Endodermal cell (in vitro differentiated cells): ENCODE measurements around the gene GLIS1. TPM values are rescaled to one million over a fixed set of nuclear protein-coding genes. Genes with fewer than 3 reads are reported as not detected.

Experiments used
- DNase-seq: peaks from one replicate; pipeline ENCODE4 v3.0.0-alpha.2; 2017
- H3K27ac ChIP-seq: 2 replicates; pipeline ENCODE4 v1.5.1; 2013; ENCODE audit warnings: mild to moderate bottlenecking, low read depth, low read length, moderate library complexity
- H3K27me3 ChIP-seq: 2 replicates; pipeline ENCODE4 v1.6.1; 2013; ENCODE audit warnings: mild to moderate bottlenecking, low read length, moderate library complexity; ENCODE audit not compliant: insufficient read depth, control insufficient read depth, poor library complexity, severe bottlenecking
- H3K36me3 ChIP-seq: 2 replicates; pipeline ENCODE4 v1.7.0; 2013; ENCODE audit warnings: mild to moderate bottlenecking, low read length, moderate library complexity; ENCODE audit not compliant: control insufficient read depth, insufficient read depth
- H3K4me1 ChIP-seq: one replicate; pipeline ENCODE4 v1.7.0; 2013; ENCODE audit warnings: low read length; ENCODE audit not compliant: control insufficient read depth, insufficient read depth
- H3K4me3 ChIP-seq: 2 replicates; pipeline ENCODE4 v1.5.1; 2013; ENCODE audit warnings: mild to moderate bottlenecking, low read length, moderate library complexity
- H3K9ac ChIP-seq: 2 replicates; pipeline ENCODE4 v1.6.1; 2013; ENCODE audit warnings: mild to moderate bottlenecking, low read length, moderate library complexity; ENCODE audit not compliant: poor library complexity, severe bottlenecking; ENCODE audit errors: extremely low read depth
- H3K9me3 ChIP-seq: 2 replicates; pipeline ENCODE4 v1.6.1; 2013; ENCODE audit warnings: mild to moderate bottlenecking, low read length, moderate library complexity; ENCODE audit not compliant: control insufficient read depth
- H3K27ac Mint-ChIP-seq: 2 replicates; pipeline ENCODE4 v1.8.0; 2020; ENCODE audit warnings: mixed read lengths
- H3K27me3 Mint-ChIP-seq: 2 replicates; pipeline ENCODE4 v1.8.0; 2021; ENCODE audit warnings: mild to moderate bottlenecking, mixed read lengths; ENCODE audit not compliant: insufficient read depth
- H3K36me3 Mint-ChIP-seq: 2 replicates; pipeline ENCODE4 v1.8.0; 2020; ENCODE audit warnings: low read depth, mixed read lengths
- H3K4me1 Mint-ChIP-seq: 2 replicates; pipeline ENCODE4 v1.8.0; 2020; ENCODE audit warnings: mixed read lengths
- H3K4me3 Mint-ChIP-seq: 2 replicates; pipeline ENCODE4 v1.8.0; 2020; ENCODE audit warnings: mild to moderate bottlenecking, moderate library complexity, mixed read lengths
- H3K9me3 Mint-ChIP-seq: 2 replicates; pipeline ENCODE4 v1.8.0; 2020; ENCODE audit warnings: mild to moderate bottlenecking, mixed read lengths
- WGBS, 2 experiments: methylation state at CpG; one replicate each; pipeline versions ENCODE4 v1.1.5 to v1.1.7; 2013; ENCODE audit warnings: missing lambda C conversion rate in 2 of 2, mixed read lengths in 1 of 2; ENCODE audit not compliant: insufficient coverage in 1 of 2, insufficient read length in 1 of 2; 5-methylcytosine and 5-hydroxymethylcytosine counted together
- total RNA-seq, 2 donors: library from RNA; stranded (reverse); fragmentation: NEBNext Ultra II Directional in 1 of 2; extraction: Animal tissue kit (Norgen Biotek cat#: 25700) in 1 of 2; gene quantifications; 2 replicates in 1 of 2; 3 replicates in 1 of 2; pipeline ENCODE4 v1.2.1, GENCODE V29; 2021
- TF ChIP-seq, protein P1 (sequence below): fragments of 200-600 bp; sonication (generic); conservative IDR thresholded peaks from 2 replicates; pipeline ENCODE4 v1.5.0; 2021; ENCODE audit warnings: antibody characterized with exemption, mild to moderate bottlenecking

The GLIS1 gene
- total RNA-seq, 2 donors from 2014 or later: 2.1 to 3.9 TPM

GRCh38 chr1:53502641-53503432 lies 236.1 kb downstream of the GLIS1 start:
- Mint-ChIP-seq H3K27me3 (peaks cover 3% of the 10 kb centered on the region), H3K27ac (no peak overlapping the region), H3K4me3 (no peak overlapping the region), H3K9me3 (no peaks in the 10 kb centered on the region), H3K36me3 (no peaks in the 10 kb centered on the region), H3K4me1 (peaks cover 8% of the 10 kb centered on the region)
- Histone ChIP-seq H3K9me3 (no peaks in the 10 kb centered on the region), H3K27me3 (no peaks in the 10 kb centered on the region), H3K4me3 (no peak overlapping the region), H3K36me3 (no peaks in the 10 kb centered on the region), H3K9ac (no peak overlapping the region), H3K27ac (peak overlapping the region; percentile 64), H3K4me1 (no peaks in the 10 kb centered on the region)
- TF ChIP-seq, protein P1, sequence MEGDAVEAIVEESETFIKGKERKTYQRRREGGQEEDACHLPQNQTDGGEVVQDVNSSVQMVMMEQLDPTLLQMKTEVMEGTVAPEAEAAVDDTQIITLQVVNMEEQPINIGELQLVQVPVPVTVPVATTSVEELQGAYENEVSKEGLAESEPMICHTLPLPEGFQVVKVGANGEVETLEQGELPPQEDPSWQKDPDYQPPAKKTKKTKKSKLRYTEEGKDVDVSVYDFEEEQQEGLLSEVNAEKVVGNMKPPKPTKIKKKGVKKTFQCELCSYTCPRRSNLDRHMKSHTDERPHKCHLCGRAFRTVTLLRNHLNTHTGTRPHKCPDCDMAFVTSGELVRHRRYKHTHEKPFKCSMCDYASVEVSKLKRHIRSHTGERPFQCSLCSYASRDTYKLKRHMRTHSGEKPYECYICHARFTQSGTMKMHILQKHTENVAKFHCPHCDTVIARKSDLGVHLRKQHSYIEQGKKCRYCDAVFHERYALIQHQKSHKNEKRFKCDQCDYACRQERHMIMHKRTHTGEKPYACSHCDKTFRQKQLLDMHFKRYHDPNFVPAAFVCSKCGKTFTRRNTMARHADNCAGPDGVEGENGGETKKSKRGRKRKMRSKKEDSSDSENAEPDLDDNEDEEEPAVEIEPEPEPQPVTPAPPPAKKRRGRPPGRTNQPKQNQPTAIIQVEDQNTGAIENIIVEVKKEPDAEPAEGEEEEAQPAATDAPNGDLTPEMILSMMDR: no peak
- DNase-seq: no peak
- 86 to 88% methylated on average over 4 to 7 of the region's 7 CpGs for WGBS, 2 experiments

DNA sequence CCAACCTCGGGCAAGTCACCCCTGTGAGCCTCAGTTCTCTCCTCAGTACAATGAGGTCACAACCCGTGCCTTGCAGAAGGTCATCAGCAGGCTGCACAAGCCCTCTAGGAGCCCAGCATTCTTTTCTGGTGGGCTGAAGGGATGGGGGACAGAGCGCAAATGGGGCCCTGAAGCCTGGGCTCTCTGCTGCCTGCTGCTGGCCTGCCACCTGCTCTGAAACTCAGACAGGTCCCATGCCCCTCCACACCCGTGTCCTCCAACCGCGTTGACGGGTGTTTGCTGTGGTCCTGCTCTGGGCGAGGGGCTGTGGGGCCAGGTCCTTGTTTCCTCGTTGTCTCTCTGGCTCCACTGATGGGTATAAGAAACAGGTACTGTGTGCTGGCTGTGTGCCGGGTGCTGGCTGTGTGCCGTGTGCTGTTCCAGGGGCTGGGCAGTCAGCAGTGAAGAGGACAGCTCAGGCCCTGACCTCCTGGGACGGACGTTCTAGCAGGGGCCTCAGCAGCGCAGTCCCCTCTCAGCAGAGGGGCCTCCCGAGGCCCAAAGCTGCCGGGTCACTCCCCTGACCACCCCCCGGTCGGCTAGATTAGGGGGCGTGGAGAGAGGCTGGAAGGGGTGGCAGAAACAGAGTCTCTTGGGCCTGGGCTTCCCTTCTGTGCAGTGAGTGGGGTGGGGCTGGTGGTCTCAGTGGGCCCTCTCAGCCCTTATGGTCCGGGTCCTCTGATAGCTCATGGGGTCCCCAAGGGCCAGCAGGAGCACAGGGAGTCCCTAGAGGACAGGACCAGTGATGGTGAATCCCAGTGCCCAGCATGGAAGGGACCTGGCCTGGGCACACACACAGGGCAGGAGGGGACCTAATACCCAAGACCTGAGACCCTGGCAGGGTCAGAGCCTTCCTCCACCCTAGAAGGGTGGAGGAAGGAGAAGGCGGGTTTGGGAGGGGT lies 237.6 kb downstream of the GLIS1 start:
- WGBS, 2 experiments: 82 to 83% methylated on average over 9 to 21 of the region's 21 CpGs
- Mint-ChIP-seq H3K9me3 (no peaks in the 10 kb centered on the region), H3K27me3 (peaks cover 3% of the 10 kb centered on the region), H3K4me1 (peaks cover 8% of the 10 kb centered on the region), H3K27ac (no peak overlapping the region), H3K36me3 (no peaks in the 10 kb centered on the region), H3K4me3 (no peak overlapping the region)
- H3K36me3 ChIP-seq: no peaks in the 10 kb centered on the region
- TF ChIP-seq, protein P1: peak; percentile 42
- no peaks in the 10 kb centered on the region for H3K4me1 ChIP-seq
- H3K4me3 ChIP-seq: no peak overlapping the region
- H3K9ac ChIP-seq: no peak overlapping the region
- H3K27ac ChIP-seq: peak overlapping the region; percentile 17
- no peak for DNase-seq
- H3K9me3 ChIP-seq: no peaks in the 10 kb centered on the region
- H3K27me3 ChIP-seq: no peaks in the 10 kb centered on the region

DNA sequence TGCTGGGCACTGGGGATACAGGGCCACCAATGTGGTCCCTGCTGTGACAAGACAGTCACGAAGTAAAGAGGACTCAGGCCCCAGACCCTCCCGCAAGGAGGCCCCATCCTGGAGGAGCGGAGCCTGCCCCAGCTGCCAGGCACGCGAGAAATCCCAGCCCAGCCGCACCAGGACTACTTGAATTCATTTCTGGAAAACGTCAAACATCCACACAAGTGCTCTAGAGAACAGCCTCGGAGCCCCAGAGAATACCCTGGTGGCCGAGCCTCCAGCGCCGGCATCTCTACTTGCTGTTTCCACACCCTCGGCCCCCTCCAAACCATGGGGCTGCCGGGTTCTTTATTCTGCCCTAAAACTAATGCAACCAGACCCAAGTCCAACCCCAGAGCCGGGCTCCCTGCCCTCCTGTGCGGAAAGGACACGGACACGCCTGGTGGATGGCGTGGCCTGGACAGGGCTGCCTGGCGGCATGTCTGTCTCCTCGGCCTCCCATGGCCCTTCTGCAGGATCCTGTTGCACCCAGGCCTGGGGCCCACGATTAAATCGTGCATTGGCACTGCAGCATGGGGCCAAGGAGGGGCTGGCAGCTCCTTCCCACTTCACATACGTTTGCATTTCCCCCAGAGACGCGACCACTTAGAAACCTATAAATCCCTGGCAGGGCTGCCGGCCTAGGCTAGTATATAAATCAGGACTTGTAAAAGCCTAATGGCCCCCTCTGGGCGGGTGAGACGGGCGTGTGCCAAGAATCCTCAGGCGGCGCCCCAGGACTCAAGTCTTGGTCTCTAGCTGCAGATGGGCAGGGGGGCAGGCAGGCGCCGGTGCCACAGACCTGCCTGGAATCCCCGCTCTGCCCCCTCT lies 238.5 kb downstream of the GLIS1 start:
- Histone ChIP-seq H3K9me3 (no peaks in the 10 kb centered on the region), H3K4me3 (no peak overlapping the region), H3K27ac (peak overlapping the region; percentile 17), H3K36me3 (no peaks in the 10 kb centered on the region), H3K9ac (no peak overlapping the region), H3K4me1 (no peaks in the 10 kb centered on the region), H3K27me3 (no peaks in the 10 kb centered on the region)
- no peak overlapping the region for H3K27ac Mint-ChIP-seq
- no peak for DNase-seq
- H3K27me3 Mint-ChIP-seq: peaks cover 5% of the 10 kb centered on the region
- WGBS, 2 experiments: 88 to 90% methylated on average over 28 to 34 of the region's 34 CpGs
- H3K36me3 Mint-ChIP-seq: no peaks in the 10 kb centered on the region
- no peaks in the 10 kb centered on the region for H3K9me3 Mint-ChIP-seq
- TF ChIP-seq, protein P1: no peak
- no peak overlapping the region for H3K4me3 Mint-ChIP-seq
- H3K4me1 Mint-ChIP-seq: peaks cover 8% of the 10 kb centered on the region
